ENCODE data around the gene NMT1. TPM values are rescaled to one million over a fixed set of nuclear protein-coding genes. Genes with fewer than 3 reads are reported as not detected.
A peak's percentile ranks its signal among the peaks of the same experiment; 100 is the strongest.

NMT1 gene
- total and polyA plus RNA-seq, 2 of the 13 experiments (the other 11 are each of a cell fraction or from before 2014, with no cell fraction given), result 75.7 to 142 TPM

GRCh38 chr17:45132572-45133463 is 71.7 kb downstream of the NMT1 start (continued):
- TF ChIP-seq, protein P1, sequence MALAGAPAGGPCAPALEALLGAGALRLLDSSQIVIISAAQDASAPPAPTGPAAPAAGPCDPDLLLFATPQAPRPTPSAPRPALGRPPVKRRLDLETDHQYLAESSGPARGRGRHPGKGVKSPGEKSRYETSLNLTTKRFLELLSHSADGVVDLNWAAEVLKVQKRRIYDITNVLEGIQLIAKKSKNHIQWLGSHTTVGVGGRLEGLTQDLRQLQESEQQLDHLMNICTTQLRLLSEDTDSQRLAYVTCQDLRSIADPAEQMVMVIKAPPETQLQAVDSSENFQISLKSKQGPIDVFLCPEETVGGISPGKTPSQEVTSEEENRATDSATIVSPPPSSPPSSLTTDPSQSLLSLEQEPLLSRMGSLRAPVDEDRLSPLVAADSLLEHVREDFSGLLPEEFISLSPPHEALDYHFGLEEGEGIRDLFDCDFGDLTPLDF (CRISPR knock-in tag; IDR thresholded peaks at IDR 0.05), result no peak
- TF ChIP-seq ZNF75D (CRISPR knock-in tag; IDR thresholded peaks at IDR 0.05; ENCODE audit: borderline replicate concordance) (no peak), XRCC5 (optimal IDR thresholded peaks at IDR 0.05; ENCODE audit: low read length) (no peak), BCL6 (CRISPR knock-in tag; IDR thresholded peaks at IDR 0.05) (no peak; the same call in 1 of the 2 replicates), ATF4 (CRISPR knock-in tag; IDR thresholded peaks at IDR 0.05) (no peak; a peak in 1 of 4 replicates), GFI1 (CRISPR knock-in tag; IDR thresholded peaks at IDR 0.05; ENCODE audit: borderline replicate concordance) (peak; percentile 32; the same call in 1 of the 2 replicates), ZBTB10 (CRISPR knock-in tag; IDR thresholded peaks at IDR 0.05; ENCODE audit: borderline replicate concordance) (peak; percentile 75; the same call in 1 of the 2 replicates), SMYD3 (CRISPR knock-in tag; IDR thresholded peaks at IDR 0.05) (0 out of 2 replicates have a peak, but pooled peaks have one; percentile 12), STAT5B (CRISPR knock-in tag; IDR thresholded peaks at IDR 0.05) (no peak), SRSF1 (optimal IDR thresholded peaks at IDR 0.05; ENCODE audit: low read depth, low read length) (peak; percentile 60)
- TF ChIP-seq, protein P2, sequence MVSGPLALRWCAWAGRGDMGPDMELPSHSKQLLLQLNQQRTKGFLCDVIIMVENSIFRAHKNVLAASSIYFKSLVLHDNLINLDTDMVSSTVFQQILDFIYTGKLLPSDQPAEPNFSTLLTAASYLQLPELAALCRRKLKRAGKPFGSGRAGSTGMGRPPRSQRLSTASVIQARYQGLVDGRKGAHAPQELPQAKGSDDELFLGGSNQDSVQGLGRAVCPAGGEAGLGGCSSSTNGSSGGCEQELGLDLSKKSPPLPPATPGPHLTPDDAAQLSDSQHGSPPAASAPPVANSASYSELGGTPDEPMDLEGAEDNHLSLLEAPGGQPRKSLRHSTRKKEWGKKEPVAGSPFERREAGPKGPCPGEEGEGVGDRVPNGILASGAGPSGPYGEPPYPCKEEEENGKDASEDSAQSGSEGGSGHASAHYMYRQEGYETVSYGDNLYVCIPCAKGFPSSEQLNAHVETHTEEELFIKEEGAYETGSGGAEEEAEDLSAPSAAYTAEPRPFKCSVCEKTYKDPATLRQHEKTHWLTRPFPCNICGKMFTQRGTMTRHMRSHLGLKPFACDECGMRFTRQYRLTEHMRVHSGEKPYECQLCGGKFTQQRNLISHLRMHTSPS (CRISPR knock-in tag; IDR thresholded peaks at IDR 0.05; ENCODE audit: low read depth), result peak; percentile 88
- TF ChIP-seq, protein P3, sequence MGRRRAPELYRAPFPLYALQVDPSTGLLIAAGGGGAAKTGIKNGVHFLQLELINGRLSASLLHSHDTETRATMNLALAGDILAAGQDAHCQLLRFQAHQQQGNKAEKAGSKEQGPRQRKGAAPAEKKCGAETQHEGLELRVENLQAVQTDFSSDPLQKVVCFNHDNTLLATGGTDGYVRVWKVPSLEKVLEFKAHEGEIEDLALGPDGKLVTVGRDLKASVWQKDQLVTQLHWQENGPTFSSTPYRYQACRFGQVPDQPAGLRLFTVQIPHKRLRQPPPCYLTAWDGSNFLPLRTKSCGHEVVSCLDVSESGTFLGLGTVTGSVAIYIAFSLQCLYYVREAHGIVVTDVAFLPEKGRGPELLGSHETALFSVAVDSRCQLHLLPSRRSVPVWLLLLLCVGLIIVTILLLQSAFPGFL (CRISPR knock-in tag; IDR thresholded peaks at IDR 0.05), result 0 out of 2 replicates have a peak, but pooled peaks have one; percentile 71
- TF ChIP-seq, protein P4, sequence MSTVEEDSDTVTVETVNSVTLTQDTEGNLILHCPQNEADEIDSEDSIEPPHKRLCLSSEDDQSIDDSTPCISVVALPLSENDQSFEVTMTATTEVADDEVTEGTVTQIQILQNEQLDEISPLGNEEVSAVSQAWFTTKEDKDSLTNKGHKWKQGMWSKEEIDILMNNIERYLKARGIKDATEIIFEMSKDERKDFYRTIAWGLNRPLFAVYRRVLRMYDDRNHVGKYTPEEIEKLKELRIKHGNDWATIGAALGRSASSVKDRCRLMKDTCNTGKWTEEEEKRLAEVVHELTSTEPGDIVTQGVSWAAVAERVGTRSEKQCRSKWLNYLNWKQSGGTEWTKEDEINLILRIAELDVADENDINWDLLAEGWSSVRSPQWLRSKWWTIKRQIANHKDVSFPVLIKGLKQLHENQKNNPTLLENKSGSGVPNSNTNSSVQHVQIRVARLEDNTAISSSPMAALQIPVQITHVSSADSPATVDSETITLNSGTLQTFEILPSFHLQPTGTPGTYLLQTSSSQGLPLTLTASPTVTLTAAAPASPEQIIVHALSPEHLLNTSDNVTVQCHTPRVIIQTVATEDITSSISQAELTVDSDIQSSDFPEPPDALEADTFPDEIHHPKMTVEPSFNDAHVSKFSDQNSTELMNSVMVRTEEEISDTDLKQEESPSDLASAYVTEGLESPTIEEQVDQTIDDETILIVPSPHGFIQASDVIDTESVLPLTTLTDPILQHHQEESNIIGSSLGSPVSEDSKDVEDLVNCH (CRISPR knock-in tag; IDR thresholded peaks at IDR 0.05), result no peak

All from HepG2 (cell line).